Stimulated activated CD4-positive, alpha-beta T cell treated with anti-CD3 and anti-CD28 coated beads, Interleukin-1b, Interleukin-23, amount 100 ng/mL, for 48 hours (primary cell): ENCODE measurements around the gene UGCG.
"Not testable (repeated sequence)": the region's sequence is repeated elsewhere in the genome, so short reads cannot be mapped to it uniquely, and the experiment has no call there.

Experiments used
- DNase-seq: peaks from one replicate; pipeline ENCODE4 v3.0.0-alpha.2; 2020

UGCG gene

DNA sequence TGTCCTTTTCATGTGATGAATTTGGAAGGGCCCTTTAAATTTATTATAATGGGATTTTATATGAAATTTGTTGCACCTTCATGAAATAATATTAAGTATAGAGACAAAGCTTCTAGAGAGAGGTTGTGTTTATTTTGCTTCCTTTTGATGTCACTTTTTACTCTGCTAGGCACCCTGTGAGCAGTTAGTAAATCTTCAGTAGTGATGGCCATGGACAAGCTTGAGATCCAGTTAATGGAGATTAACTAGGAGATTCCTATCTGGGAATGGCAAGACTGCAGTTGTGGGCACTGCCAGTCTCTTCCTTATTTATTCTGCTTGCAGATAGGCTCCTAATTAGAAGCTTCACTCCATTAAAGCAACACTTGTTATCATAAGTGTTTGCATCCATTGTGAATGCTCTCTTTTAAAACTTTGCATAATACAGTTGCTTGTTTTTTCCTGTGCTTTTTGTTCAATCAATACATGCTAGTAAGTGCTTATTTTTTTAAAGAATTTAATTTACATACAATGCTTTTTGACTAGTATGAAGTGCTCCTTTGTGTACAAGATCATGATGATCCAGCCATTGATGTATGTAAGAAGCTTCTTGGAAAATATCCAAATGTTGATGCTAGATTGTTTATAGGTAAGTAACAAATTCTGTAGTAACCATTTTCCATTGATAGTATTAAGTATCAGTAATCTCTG, 25.9 kb downstream of the UGCG start:
- no peak for DNase-seq

- DNase-seq = no peak
These were observed 27.7 kb downstream of the UGCG start for GRCh38 chr9:111924281-111924680.

GRCh38 chr9:111925017-111925770, 28.6 kb downstream of the UGCG start:
- DNase-seq = no peak

DNA sequence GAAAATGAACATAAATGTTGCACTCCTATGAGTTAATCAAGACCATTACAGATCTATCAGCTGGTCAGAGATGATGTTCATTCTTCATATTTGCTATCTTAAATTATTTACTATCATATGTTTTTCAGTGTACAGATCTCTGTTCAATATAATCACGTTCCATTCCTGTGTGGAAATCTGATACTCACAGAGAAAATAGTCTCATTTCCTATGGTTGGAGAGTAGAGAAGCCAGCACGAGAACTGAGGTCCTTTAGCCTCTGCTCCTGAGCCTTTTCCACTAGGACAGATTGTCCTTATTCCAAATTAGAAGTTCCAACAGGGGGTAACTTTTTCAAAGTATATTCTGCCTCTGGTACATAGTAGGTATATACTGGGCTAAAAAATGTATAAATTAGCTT, 29.2 kb downstream of the UGCG start:
- DNase-seq = no peak

DNA sequence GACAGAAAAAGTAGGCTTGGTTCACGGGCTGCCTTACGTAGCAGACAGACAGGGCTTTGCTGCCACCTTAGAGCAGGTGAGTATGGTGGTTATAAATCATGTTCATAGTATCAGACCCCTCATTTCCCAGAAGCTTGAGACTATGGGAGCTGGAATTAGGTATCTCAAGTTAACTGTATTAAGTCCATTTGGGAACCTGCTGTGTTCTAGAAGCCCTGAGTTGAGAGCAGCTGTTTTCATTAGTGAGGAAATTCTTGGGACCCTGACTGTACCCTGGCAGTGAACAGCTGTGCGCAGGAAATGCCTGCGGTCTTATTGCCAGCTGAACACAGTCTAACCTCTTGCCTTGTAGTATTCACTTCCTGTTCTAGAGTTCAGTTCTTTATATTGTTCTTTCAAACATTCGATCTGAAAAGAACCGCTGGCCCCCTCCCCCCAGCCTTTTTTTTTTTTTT, 29.8 kb downstream of the UGCG start:
- peak; percentile 45 for DNase-seq

DNA sequence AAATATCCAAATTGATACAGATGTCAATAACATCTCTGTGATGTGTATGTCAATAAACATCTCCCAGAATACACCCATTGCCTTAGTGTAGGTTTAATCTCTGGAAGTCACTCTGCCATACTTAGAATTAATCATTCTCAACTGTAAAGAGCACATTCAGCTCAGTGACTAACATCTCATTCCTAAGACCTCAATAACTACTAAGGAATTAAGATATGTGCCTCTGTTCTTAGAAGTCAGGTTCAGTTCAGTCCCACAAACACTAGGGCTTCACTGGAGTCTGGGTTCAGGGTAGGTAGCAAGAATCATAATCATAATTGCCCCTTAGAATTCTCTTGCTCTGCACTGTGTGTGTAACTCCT, 31.7 kb downstream of the UGCG start:
- no peak for DNase-seq

DNA sequence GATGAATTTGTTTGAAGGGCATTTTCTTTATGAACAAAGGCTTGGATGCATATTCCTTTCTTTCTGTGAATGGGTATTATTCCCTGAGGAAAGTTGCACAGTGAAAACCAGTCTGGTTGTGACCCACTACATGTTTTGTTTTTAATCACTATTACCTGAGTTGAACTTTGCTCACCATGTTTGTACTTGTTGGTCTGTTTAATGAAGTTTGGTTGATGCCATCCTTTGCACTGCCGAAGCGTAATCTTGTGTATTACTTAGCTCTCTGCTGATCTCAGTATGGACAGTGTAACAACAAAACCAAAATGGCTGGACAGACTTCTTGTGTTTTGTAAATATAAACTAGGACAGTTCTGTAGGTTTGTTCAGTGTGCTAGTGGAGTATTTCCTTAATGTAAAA, 38.1 kb downstream of the UGCG start:
- DNase-seq = no peak

DNA sequence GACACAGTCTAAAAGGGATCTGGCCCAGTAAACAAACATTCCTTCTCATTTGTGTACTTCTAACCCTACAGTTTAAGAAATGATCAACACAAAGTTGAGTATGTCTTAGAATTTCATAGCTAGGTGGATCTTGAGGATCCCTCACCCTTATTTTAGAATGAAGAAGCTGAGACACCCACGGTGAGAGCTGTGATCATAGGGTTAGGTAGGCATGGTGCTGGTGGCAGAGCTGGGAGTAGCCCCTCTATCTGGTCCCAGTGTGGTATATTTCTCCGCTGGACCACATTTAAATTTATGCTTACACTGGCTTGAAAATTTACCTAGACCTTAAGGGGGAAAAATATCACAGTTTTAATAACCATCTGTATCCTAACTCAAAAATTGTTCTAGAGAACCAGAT, 39.8 kb downstream of the UGCG start:
- no peak for DNase-seq

DNA sequence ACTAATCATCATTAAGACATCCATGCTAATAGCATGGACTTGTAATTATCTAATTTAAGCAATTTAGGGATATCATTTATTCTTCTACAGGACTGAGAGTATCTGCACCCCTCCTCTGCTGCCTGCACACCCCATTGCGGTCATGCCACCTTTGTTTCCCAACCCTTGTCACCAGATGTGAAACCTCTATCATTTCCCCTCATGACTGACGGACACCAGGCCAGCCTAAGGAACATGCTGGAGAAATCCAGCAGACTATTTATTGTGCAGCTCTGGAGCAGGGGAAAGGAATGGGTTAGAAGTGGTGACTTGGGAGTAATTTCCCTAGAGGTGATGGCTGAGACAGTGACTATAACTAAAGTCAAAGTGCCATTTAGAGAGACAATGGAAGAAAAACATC, 40.7 kb downstream of the UGCG start:
- DNase-seq = no peak

GRCh38 chr9:111937781-111938426, 41.3 kb downstream of the UGCG start:
- DNase-seq = peak; percentile 71

GRCh38 chr9:111938427-111938800, 41.8 kb downstream of the UGCG start:
- no peak for DNase-seq

DNA sequence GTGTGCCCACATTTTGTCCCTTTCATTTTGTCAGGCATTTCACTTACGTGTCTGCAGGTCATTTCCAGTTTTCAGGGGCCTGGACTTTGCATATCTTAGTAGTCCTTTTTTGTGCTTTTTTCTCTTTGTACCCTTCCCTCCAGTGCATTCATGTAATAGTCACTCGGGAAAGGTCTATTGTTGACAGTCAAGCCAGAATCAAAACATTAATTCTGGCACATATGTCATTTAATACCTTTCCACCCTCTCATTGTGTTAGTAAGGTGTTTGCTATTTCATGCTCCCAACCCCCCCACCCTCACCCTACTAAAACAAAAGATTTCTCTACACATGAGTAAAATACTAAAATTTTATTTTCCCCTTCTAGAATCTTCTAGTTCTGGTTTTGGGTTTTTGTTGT, 42.7 kb downstream of the UGCG start:
- DNase-seq = no peak

DNA sequence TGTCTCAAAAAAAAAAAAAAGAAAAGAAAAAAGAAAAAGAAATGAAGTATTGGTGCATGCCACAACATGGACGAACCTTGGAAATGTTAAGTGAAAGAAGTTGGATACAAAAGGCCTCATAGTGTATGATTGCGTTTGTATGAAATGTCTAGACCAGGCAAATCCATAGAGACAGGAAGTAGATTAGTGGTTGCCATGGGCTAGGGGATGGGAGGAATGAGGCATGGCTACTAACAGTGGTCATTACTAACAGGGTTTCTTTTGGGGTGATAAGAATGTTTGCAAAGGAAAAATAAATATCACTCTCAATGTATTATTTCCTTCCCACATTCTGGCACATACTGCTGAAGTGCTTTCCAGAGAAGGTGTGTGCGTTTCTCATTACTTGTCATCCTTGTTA, 44.1 kb downstream of the UGCG start:
- no peak for DNase-seq

GRCh38 chr9:111943200-111943599, 46.6 kb downstream of the UGCG start:
- no peak for DNase-seq

DNA sequence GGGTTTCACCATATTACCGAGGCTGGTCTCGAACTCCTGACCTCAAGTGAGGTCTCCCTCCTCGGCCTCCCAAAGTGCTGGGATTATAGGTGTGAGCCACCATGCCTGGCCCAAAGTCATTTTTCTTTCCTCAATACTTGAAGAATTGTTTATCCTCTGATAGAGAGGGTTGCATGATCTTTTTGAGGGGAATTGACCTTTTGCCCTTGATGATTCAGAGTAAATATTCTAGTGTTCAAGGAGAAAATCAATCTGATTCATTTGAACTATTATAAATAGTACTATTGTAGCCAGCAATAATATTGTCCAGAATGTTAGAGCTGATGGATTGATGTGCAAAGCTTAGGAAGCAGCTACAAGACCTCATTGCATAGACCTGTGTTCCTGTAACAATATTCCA, 47.1 kb downstream of the UGCG start:
- DNase-seq = no peak

- no peak for DNase-seq
These were observed 47.7 kb downstream of the UGCG start for GRCh38 chr9:111944241-111944866.

DNA sequence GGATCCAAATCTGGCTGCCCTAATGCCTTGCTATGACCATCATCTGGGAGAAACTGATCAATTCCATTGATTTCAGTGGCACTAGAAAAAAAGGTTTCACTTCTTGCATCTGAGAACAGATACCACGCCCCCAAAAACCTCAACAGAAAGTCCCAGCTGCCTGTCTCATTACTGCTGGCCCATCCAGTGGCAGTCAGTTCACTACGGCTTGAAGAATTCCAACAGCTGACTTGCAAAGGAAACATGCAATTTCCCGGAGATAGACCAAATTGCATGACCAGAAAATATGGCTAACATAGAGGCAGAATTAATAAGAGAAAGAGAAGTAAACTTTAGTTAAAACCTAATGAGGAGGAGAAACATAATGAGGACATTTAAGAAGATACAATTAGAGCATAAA, 48.6 kb downstream of the UGCG start:
- no peak for DNase-seq

DNA sequence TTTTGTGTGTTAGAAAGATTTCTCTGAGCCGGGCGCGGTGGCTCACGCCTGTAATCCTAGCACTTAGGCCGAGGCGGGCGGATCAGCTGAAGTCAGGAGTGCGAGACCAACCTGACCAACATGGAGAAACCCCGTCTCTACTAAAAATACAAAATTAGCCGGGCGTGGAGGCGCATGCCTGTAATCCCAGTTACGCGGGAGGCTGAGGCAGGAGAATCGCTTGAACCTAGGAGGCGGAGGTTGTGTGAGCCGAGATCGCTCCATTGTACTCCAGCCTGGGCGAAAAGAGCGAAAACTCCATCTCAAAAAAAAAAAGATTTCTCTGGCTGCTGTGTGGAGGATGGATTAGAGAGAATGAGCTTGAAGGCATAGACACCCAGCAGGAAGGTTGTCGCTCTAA, 51.5 kb downstream of the UGCG start:
- not testable (repeated sequence) for DNase-seq

GRCh38 chr9:111948951-111949350, 52.3 kb downstream of the UGCG start:
- DNase-seq = no peak

- DNase-seq = no peak
These were observed 53.3 kb downstream of the UGCG start for GRCh38 chr9:111949919-111950318.

DNA sequence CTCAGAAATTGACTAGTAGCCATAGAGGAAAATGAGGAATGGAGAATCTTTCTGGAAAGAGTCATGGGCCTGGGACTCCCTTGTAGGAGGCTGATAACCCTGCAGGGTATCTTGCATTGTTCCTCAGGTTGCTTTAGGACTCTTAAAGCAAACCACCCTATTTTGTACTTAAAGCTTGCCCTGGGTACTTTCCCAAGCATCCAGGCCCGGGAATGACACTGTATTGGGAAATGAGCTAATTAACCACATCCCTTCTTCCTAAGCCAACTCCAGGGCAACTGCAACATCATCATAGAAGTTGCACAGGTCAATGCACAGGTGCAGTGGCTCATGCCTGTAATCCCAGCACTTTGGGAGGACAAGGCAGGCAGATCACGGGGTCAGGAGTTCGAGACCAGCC, 55.9 kb downstream of the UGCG start:
- no peak for DNase-seq

GRCh38 chr9:111953444-111953843, 56.8 kb downstream of the UGCG start:
- DNase-seq = no peak

- DNase-seq = no peak
These were observed 58.4 kb downstream of the UGCG start for GRCh38 chr9:111955048-111955447.
